ENCODE measurements around the gene PEMT.
"Not testable (repeated sequence)": the region's sequence is repeated elsewhere in the genome, so short reads cannot be mapped to it uniquely, and the experiment has no call there.

The PEMT gene

GRCh38 chr17:17492571-17492970, 98.9 kb downstream of the PEMT start:
- Histone ChIP-seq H3K27ac (no peak overlapping the region), H3K4me3 (no peak overlapping the region)
- no peak for DNase-seq (ENCODE audit: low spot score)
- no peak for TF ChIP-seq CTCF (IDR thresholded peaks at IDR 0.05)

GRCh38 chr17:17492085-17492484, 99.4 kb downstream of the PEMT start:
- no peak overlapping the region for H3K4me3 ChIP-seq
- H3K27ac ChIP-seq = no peak overlapping the region
- no peak for DNase-seq (ENCODE audit: low spot score)
- no peak for TF ChIP-seq CTCF (IDR thresholded peaks at IDR 0.05)

GRCh38 chr17:17491546-17491988, 99.9 kb downstream of the PEMT start:
- H3K4me3 ChIP-seq = no peak overlapping the region
- no peak for TF ChIP-seq CTCF (IDR thresholded peaks at IDR 0.05)
- DNase-seq (ENCODE audit: low spot score) = peak; percentile 72
- H3K27ac ChIP-seq = no peak overlapping the region

GRCh38 chr17:17491031-17491471, 100.5 kb downstream of the PEMT start:
- no peak for TF ChIP-seq CTCF (IDR thresholded peaks at IDR 0.05)
- DNase-seq (ENCODE audit: low spot score) = no peak
- H3K4me3 ChIP-seq = no peak overlapping the region
- H3K27ac ChIP-seq = no peak overlapping the region

GRCh38 chr17:17487998-17488397, 103.5 kb downstream of the PEMT start:
- H3K4me3 ChIP-seq = no peak overlapping the region
- no peak for DNase-seq (ENCODE audit: low spot score)

GRCh38 chr17:17486416-17486815, 105.1 kb downstream of the PEMT start:
- H3K4me3 ChIP-seq, H3K27ac ChIP-seq: not testable (repeated sequence)
- peak; percentile 68 for DNase-seq (ENCODE audit: low spot score)

More at GRCh38 chr17:17487998-17488397, 103.5 kb downstream of the PEMT start:
- H3K27ac ChIP-seq = no peak overlapping the region
- no peak for TF ChIP-seq CTCF (IDR thresholded peaks at IDR 0.05)

- peak; percentile 65 for DNase-seq (ENCODE audit: low spot score)
- no peak for TF ChIP-seq CTCF (IDR thresholded peaks at IDR 0.05)
- Histone ChIP-seq H3K27ac (no peak overlapping the region), H3K4me3 (no peak overlapping the region)
Observed at GRCh38 chr17:17485420-17485819, 106.1 kb downstream of the PEMT start.

- Histone ChIP-seq H3K27ac (no peak overlapping the region), H3K4me3 (no peak overlapping the region)
- no peak for DNase-seq (ENCODE audit: low spot score)
- no peak for TF ChIP-seq CTCF (IDR thresholded peaks at IDR 0.05)
Observed at GRCh38 chr17:17484451-17484899, 107.0 kb downstream of the PEMT start.
